ENCODE data around the gene TRMT61A. TPM values are rescaled to one million over a fixed set of nuclear protein-coding genes. Genes with fewer than 3 reads are reported as not detected.

The TRMT61A gene
- total and polyA plus RNA-seq, 12 donors = 2.9 to 14.7 (median 4.0) TPM

DNA sequence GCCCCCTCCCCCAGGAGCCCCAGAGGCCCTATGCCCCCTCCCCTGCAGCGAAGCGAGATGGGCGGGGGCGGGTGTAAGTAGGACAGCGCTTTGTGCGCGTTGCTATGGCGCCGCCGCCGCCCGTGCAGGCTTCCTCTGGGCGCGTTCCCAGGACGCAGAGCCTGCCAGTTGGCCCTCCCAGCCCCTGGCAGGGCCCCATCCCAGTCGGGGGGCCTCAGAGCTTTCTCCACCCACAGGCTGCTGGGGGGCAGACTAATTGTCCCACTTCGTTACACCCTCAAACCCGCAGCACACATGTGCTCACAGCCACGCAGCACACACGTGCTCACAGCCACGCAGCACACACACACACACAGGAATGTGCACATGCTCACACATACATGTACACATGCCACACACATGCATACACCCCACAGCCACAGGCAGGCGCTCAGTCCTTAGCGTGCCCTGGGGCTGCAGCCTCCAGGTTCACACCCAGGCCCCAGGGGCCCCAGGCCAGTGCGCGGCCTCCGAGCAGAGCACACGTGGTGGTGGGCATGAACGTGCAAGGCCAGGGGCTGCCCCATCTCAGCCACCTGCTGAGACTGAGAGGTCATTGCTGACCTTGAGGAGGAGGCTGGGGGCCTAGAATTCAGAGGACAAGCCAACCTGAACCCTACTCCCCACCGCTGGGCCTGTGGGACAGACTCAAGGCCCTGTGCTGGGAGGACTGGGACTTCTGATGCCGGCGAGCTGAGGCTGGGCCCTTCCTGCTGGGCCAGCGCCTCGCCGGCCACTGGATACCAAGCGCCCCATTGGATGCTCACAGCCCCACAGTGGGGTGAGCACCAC is 15.6 kb downstream of the TRMT61A start:
- Histone ChIP-seq H3K27ac (peak overlapping the region in 4 of 10 donors; percentile 9 to 40 (median 32)), H3K27me3 (no peaks in the 10 kb centered on the region), H3K4me1 (peaks cover 44 to 81% (median 61%) of the 10 kb centered on the region in 9 donors), H3K4me3 (no peak overlapping the region), H3K36me3 (no peaks in the 10 kb centered on the region), H3K9me3 (no peaks in the 10 kb centered on the region)
- ATAC-seq (peak in 5 of 8 donors; percentile 9 to 22 (median 16)), DNase-seq (peak in 1 of 2 donors; percentile 65)
- intact Hi-C loops (cut with DNase I) = loop anchor here in 6 of 10 donors (5.0 kb wide), 1 partner anchor 42 kb away; no protein-coding TSS in a partner anchor
- 65 to 67% methylated on average over 35 of the region's 35 CpGs for whole genome bisulfite sequencing, 2 donors
- TF ChIP-seq, protein P1, sequence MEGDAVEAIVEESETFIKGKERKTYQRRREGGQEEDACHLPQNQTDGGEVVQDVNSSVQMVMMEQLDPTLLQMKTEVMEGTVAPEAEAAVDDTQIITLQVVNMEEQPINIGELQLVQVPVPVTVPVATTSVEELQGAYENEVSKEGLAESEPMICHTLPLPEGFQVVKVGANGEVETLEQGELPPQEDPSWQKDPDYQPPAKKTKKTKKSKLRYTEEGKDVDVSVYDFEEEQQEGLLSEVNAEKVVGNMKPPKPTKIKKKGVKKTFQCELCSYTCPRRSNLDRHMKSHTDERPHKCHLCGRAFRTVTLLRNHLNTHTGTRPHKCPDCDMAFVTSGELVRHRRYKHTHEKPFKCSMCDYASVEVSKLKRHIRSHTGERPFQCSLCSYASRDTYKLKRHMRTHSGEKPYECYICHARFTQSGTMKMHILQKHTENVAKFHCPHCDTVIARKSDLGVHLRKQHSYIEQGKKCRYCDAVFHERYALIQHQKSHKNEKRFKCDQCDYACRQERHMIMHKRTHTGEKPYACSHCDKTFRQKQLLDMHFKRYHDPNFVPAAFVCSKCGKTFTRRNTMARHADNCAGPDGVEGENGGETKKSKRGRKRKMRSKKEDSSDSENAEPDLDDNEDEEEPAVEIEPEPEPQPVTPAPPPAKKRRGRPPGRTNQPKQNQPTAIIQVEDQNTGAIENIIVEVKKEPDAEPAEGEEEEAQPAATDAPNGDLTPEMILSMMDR (IDR thresholded peaks at IDR 0.05) = no peak

DNA sequence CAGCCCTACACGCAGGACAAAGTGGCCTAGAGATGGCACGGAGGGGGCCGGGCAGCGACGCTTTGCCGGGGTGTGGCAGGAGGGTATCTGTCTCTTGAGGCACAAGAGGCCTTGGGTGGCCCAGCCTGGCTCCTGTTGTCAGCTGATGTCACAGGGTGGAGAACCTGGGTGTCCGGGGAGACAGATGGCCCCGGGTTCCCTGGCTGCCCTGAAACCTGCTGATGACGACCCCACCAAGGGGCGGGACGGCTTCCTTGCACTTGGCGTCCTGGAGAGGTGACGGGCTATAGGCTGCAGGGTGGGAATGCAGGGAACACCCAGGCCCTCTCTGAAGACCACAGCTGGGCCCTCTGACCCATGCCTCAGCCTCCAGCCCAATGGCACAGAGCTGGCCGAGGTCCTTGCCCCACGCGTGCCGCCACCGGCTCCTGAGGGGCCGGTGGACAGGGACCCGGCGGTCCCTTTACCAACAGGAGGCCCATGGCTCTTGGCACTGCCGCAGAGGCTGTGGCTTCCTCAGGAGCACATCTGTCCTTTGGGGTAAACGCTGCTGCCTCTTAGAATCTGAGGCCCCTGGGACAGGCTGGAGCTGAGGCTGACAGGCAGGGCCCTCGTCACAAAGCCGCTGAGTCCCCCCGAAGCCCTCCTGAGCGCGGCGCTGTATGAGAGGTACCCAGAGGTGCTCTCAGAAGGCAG is 16.4 kb downstream of the TRMT61A start:
- Histone ChIP-seq H3K27ac (peak overlapping the region in 1 of 10 donors; percentile 4), H3K9me3 (no peaks in the 10 kb centered on the region), H3K36me3 (no peaks in the 10 kb centered on the region), H3K27me3 (no peaks in the 10 kb centered on the region), H3K4me3 (no peak overlapping the region), H3K4me1 (peaks cover 40 to 83% (median 65%) of the 10 kb centered on the region in 9 donors)
- ATAC-seq = no peak
- DNase-seq = no peak
- intact Hi-C loops (cut with DNase I) = loop anchor here in 6 of 10 donors (5.0 kb wide), 1 partner anchor 43 kb away; no protein-coding TSS in a partner anchor
- WGBS, 2 donors = 92 to 93% methylated on average over 29 of the region's 29 CpGs
- TF ChIP-seq, protein P1 (IDR thresholded peaks at IDR 0.05) = no peak

DNA sequence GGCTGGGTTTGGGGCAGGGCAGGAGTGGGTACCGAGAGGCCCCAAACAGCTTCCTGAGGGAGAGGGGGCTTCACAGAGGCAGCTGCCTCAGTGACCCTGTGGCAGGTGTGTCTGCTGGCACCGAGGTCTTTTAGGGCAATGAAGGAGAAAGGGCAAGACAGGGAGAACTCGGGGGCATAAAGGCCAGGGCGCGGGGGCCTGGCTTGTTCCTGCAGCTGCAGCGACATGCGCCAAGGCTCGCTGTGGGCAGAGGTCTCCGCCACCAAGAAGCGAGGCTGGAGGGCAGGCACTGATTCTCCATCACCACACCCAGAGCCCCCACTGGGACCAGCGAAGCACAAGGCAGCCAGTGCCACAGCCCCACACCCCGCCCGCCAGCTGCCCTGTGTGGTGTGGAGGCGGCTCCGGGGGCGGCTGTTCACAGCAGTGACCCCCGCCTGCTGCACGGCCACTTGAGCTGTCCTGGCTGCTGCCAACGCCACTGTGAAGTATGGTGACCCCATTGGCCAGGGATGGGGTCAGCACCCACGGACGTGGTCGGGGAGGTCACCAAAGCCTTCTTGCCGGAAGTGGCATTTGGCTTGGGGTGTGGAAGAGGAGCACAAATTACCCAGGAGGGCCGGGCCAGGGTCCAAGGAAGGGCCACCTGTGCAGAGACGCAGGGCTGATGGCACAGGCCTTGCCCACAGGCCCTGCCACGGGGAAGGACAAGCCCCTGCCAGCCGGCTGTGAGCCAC is 17.1 kb downstream of the TRMT61A start:
- no peak overlapping the region for H3K4me3 ChIP-seq
- H3K27ac ChIP-seq = no peak overlapping the region
- DNase-seq (no peak), ATAC-seq (no peak)
- intact Hi-C loops (cut with DNase I) = loop anchor here (1.0 to 5.0 kb wide), 5 partner anchors 27 to 207 kb away; no protein-coding TSS in a partner anchor
- no peaks in the 10 kb centered on the region for H3K36me3 ChIP-seq
- H3K27me3 ChIP-seq = no peaks in the 10 kb centered on the region
- TF ChIP-seq, protein P1 (IDR thresholded peaks at IDR 0.05) = no peak
- no peaks in the 10 kb centered on the region for H3K9me3 ChIP-seq
- peaks cover 38 to 83% (median 65%) of the 10 kb centered on the region in 9 donors for H3K4me1 ChIP-seq
- WGBS, 2 donors = 83 to 88% methylated on average over 27 of the region's 27 CpGs
